ENCODE results near the gene BDKRB1. TPM values are rescaled to one million over a fixed set of nuclear protein-coding genes. Genes with fewer than 3 reads are reported as not detected.

BDKRB1 gene
- total and polyA plus RNA-seq, 2 donors (not counting 1 experiment from before 2014, with no cell fraction given) = 5.4 to 22.5 TPM

- no peak overlapping the region for H2AFZ ChIP-seq (ENCODE audit: low read length)
- peaks cover 8% of the 10 kb centered on the region for H3K36me3 ChIP-seq (ENCODE audit: control insufficient read depth, insufficient read depth, low read length)
- H4K20me1 ChIP-seq (ENCODE audit: control insufficient read depth, extremely low read depth, insufficient read depth, low read length) = no peaks in the 10 kb centered on the region
- H3K79me2 ChIP-seq (ENCODE audit: control insufficient read depth, insufficient read depth, low read length) = no peaks in the 10 kb centered on the region
- H3K4me1 ChIP-seq (ENCODE audit: control insufficient read depth, extremely low read depth, insufficient read depth, low read length) = peaks cover 18% of the 10 kb centered on the region
- DNase-seq (ENCODE audit: low read depth in 2 of 2) = peak; percentile 70 to 82
- H3K27ac ChIP-seq (ENCODE audit: insufficient read depth, low read length) = peak overlapping the region; percentile 43
- no peak overlapping the region for H3K9ac ChIP-seq (ENCODE audit: insufficient read depth, low read length)
- H3K27me3 ChIP-seq (ENCODE audit: control insufficient read depth, insufficient read depth, low read length) = no peaks in the 10 kb centered on the region
- H3K4me2 ChIP-seq (ENCODE audit: extremely low read depth, insufficient read depth, low read length) = no peak overlapping the region
- H3K9me3 ChIP-seq (ENCODE audit: control insufficient read depth, insufficient read depth, low read depth, low read length) = peaks cover 1% of the 10 kb centered on the region
- TF ChIP-seq CTCF (conservative IDR thresholded peaks at IDR 0.05 in 1 of 2, IDR thresholded peaks at IDR 0.05 in 1 of 2; ENCODE audit: low read depth in 1 of 2, low read length in 2 of 2) (no peak), EZH2 (IDR thresholded peaks at IDR 0.05; ENCODE audit: low read length, missing control alignments) (no peak)
- H3K4me3 ChIP-seq (replicated peaks in 1 of 4; ENCODE audit: control extremely low read depth in 1 of 4, insufficient read depth in 1 of 4, low read depth in 3 of 4, low read length in 4 of 4) = no peak overlapping the region
Observed at GRCh38 chr14:96267336-96267735, 11.3 kb downstream of the BDKRB1 start.

- peaks cover 1% of the 10 kb centered on the region for H3K9me3 ChIP-seq (ENCODE audit: control insufficient read depth, insufficient read depth, low read depth, low read length)
- H3K27ac ChIP-seq (ENCODE audit: insufficient read depth, low read length) = peak overlapping the region; percentile 81
- TF ChIP-seq CTCF (conservative IDR thresholded peaks at IDR 0.05 in 1 of 2, IDR thresholded peaks at IDR 0.05 in 1 of 2; ENCODE audit: low read depth in 1 of 2, low read length in 2 of 2) (no peak), EZH2 (IDR thresholded peaks at IDR 0.05; ENCODE audit: low read length, missing control alignments) (no peak)
- no peaks in the 10 kb centered on the region for H3K27me3 ChIP-seq (ENCODE audit: control insufficient read depth, insufficient read depth, low read length)
- no peak overlapping the region for H3K9ac ChIP-seq (ENCODE audit: insufficient read depth, low read length)
- no peaks in the 10 kb centered on the region for H3K79me2 ChIP-seq (ENCODE audit: control insufficient read depth, insufficient read depth, low read length)
- H2AFZ ChIP-seq (ENCODE audit: low read length) = no peak overlapping the region
- H3K4me2 ChIP-seq (ENCODE audit: extremely low read depth, insufficient read depth, low read length) = no peak overlapping the region
- peaks cover 8% of the 10 kb centered on the region for H3K36me3 ChIP-seq (ENCODE audit: control insufficient read depth, insufficient read depth, low read length)
- H3K4me3 ChIP-seq (replicated peaks in 1 of 4; ENCODE audit: control extremely low read depth in 1 of 4, insufficient read depth in 1 of 4, low read depth in 3 of 4, low read length in 4 of 4) = no peak overlapping the region
- no peak for DNase-seq (ENCODE audit: low read depth in 2 of 2)
- H4K20me1 ChIP-seq (ENCODE audit: control insufficient read depth, extremely low read depth, insufficient read depth, low read length) = no peaks in the 10 kb centered on the region
- peaks cover 18% of the 10 kb centered on the region for H3K4me1 ChIP-seq (ENCODE audit: control insufficient read depth, extremely low read depth, insufficient read depth, low read length)
Observed at GRCh38 chr14:96267916-96268315, 11.9 kb downstream of the BDKRB1 start.

GRCh38 chr14:96268431-96269358 lies 12.7 kb downstream of the BDKRB1 start:
- TF ChIP-seq EZH2 (IDR thresholded peaks at IDR 0.05; ENCODE audit: low read length, missing control alignments) (no peak), CTCF (conservative IDR thresholded peaks at IDR 0.05 in 1 of 2, IDR thresholded peaks at IDR 0.05 in 1 of 2; ENCODE audit: low read depth in 1 of 2, low read length in 2 of 2) (no peak)
- Histone ChIP-seq H3K9me3 (ENCODE audit: control insufficient read depth, insufficient read depth, low read depth, low read length) (peaks cover 1% of the 10 kb centered on the region), H3K4me2 (ENCODE audit: extremely low read depth, insufficient read depth, low read length) (no peak overlapping the region), H3K4me3 (replicated peaks in 1 of 4; ENCODE audit: control extremely low read depth in 1 of 4, insufficient read depth in 1 of 4, low read depth in 3 of 4, low read length in 4 of 4) (no peak overlapping the region), H2AFZ (ENCODE audit: low read length) (no peak overlapping the region), H4K20me1 (ENCODE audit: control insufficient read depth, extremely low read depth, insufficient read depth, low read length) (no peaks in the 10 kb centered on the region), H3K79me2 (ENCODE audit: control insufficient read depth, insufficient read depth, low read length) (no peaks in the 10 kb centered on the region), H3K36me3 (ENCODE audit: control insufficient read depth, insufficient read depth, low read length) (peaks cover 8% of the 10 kb centered on the region), H3K27ac (ENCODE audit: insufficient read depth, low read length) (peak overlapping the region; percentile 81), H3K9ac (ENCODE audit: insufficient read depth, low read length) (no peak overlapping the region), H3K4me1 (ENCODE audit: control insufficient read depth, extremely low read depth, insufficient read depth, low read length) (peaks cover 18% of the 10 kb centered on the region), H3K27me3 (ENCODE audit: control insufficient read depth, insufficient read depth, low read length) (no peaks in the 10 kb centered on the region)
- peak; percentile 96 for DNase-seq (ENCODE audit: low read depth in 2 of 2)

All from fibroblast of lung (primary cell).